M059J (cell line): ENCODE data around the gene KHK. TPM values are rescaled to one million over a fixed set of nuclear protein-coding genes. Genes with fewer than 3 reads are reported as not detected.
"Not testable (repeated sequence)": the region's sequence is repeated elsewhere in the genome, so short reads cannot be mapped to it uniquely, and the experiment has no call there.

Experiments used
- DNase-seq: peaks from one replicate; pipeline ENCODE4 v3.0.0-alpha.2; 2012; ENCODE audit warnings: low read depth
- total RNA-seq: library from RNA; depleted of rRNA; stranded (reverse); fragments of >200 nt; shearing (Covaris generic); gene quantifications from 2 replicates; pipeline ENCODE4 v1.2.3, GENCODE V29; 2014

KHK gene
- total RNA-seq, 1 experiment from 2014 or later = 0.37 TPM

GRCh38 chr2:27095745-27096651 lies 9.4 kb downstream of the KHK start:
- DNase-seq = peak; percentile 36

GRCh38 chr2:27096748-27097297 lies 10.3 kb downstream of the KHK start:
- DNase-seq = no peak

GRCh38 chr2:27097341-27097740 lies 10.8 kb downstream of the KHK start:
- DNase-seq = no peak

GRCh38 chr2:27099334-27099955 lies 12.9 kb downstream of the KHK start:
- no peak for DNase-seq

- DNase-seq = no peak
These were observed 13.5 kb downstream of the KHK start for GRCh38 chr2:27100036-27100435.

GRCh38 chr2:27102329-27102728 lies 15.8 kb downstream of the KHK start:
- DNase-seq = no peak

GRCh38 chr2:27105981-27106380 lies 19.4 kb downstream of the KHK start:
- no peak for DNase-seq

GRCh38 chr2:27108221-27108620 lies 21.6 kb downstream of the KHK start:
- DNase-seq = no peak

GRCh38 chr2:27109083-27109482 lies 22.5 kb downstream of the KHK start:
- no peak for DNase-seq

GRCh38 chr2:27110603-27111352 lies 24.2 kb downstream of the KHK start:
- not testable (repeated sequence) for DNase-seq

GRCh38 chr2:27111392-27112078 lies 25.0 kb downstream of the KHK start:
- DNase-seq = not testable (repeated sequence)

- DNase-seq = peak; percentile 7
These were observed 28.9 kb downstream of the KHK start for GRCh38 chr2:27115519-27115918.

GRCh38 chr2:27117995-27118524 lies 31.5 kb downstream of the KHK start:
- DNase-seq = no peak

GRCh38 chr2:27118525-27119329 lies 32.2 kb downstream of the KHK start, which contains the start of gene CGREF1:
TSS of gene CGREF1 (minus strand) at chr2:27119128. CDS start at chr2:27104366, 14,762 bp downstream.
- DNase-seq = no peak

- not testable (repeated sequence) for DNase-seq
These were observed 32.7 kb downstream of the KHK start for GRCh38 chr2:27119330-27119670.

- DNase-seq = no peak
These were observed 35.3 kb downstream of the KHK start for GRCh38 chr2:27121906-27122305.

- no peak for DNase-seq
These were observed 36.2 kb downstream of the KHK start for GRCh38 chr2:27122791-27123190.

- DNase-seq = peak; percentile 15
These were observed 37.0 kb downstream of the KHK start, which contains the start of gene ABHD1 for GRCh38 chr2:27123302-27124150. TSS of gene ABHD1 (plus strand) at chr2:27123815. CDS start at chr2:27123949, 134 bp downstream.

GRCh38 chr2:27125104-27125503 lies 38.5 kb downstream of the KHK start:
- DNase-seq = no peak
